GM23338 (cell line): Measurements from ENCODE around the gene SDHAF2.

Source experiments
- CREB1 ChIP-seq: fragments of 250-450 bp; sonication (Bioruptor Pico); IDR thresholded peaks from 2 replicates; pipeline ENCODE4 v1.5.0; 2020; ENCODE audit warnings: low read depth, mild to moderate bottlenecking, moderate library complexity
- EZH2 ChIP-seq: fragments of 200-600 bp; sonication (generic); IDR thresholded peaks from one replicate; pipeline ENCODE4 v1.8.0; 2017; ENCODE audit warnings: antibody characterized with exemption, mild to moderate bottlenecking, low read depth; ENCODE audit not compliant: unreplicated experiment
- EZH2phosphoT487 ChIP-seq: fragments of 200-600 bp; sonication (generic); IDR thresholded peaks from one replicate; pipeline ENCODE4 v1.8.1; 2018; ENCODE audit warnings: antibody characterized with exemption; ENCODE audit not compliant: unreplicated experiment
- JUNB ChIP-seq: IDR thresholded peaks from one replicate; pipeline ENCODE4 v1.6.1; 2016; ENCODE audit warnings: antibody characterized with exemption; ENCODE audit not compliant: unreplicated experiment
- POLR2AphosphoS5 ChIP-seq: IDR thresholded peaks from 2 replicates; pipeline ENCODE4 v1.6.1; 2016; ENCODE audit warnings: antibody characterized with exemption, low read depth
- ZNF114 ChIP-seq: fragments of 250-450 bp; sonication (Bioruptor Pico); IDR thresholded peaks from 2 replicates; pipeline ENCODE4 v1.5.0; 2020; ENCODE audit warnings: mild to moderate bottlenecking, moderate library complexity
- TF ChIP-seq, protein P1 (sequence below), 2 experiments: fragments of 200-600 bp in 1 of 2; sonication (generic) in 1 of 2; conservative IDR thresholded peaks; 2 replicates each; pipeline versions ENCODE4 v1.5.1 to v1.6.1; 2016 to 2017; ENCODE audit warnings: antibody characterized with exemption in 2 of 2, low read depth in 2 of 2, mild to moderate bottlenecking in 2 of 2, moderate library complexity in 1 of 2
- TF ChIP-seq, protein P2 (sequence below): IDR thresholded peaks from 2 replicates; pipeline ENCODE4 v1.6.1; 2016; ENCODE audit warnings: antibody characterized with exemption
- TF ChIP-seq, protein P3 (sequence below): IDR thresholded peaks from one replicate; pipeline ENCODE4 v1.6.1; 2018; ENCODE audit warnings: antibody characterized with exemption; ENCODE audit not compliant: unreplicated experiment

DNA sequence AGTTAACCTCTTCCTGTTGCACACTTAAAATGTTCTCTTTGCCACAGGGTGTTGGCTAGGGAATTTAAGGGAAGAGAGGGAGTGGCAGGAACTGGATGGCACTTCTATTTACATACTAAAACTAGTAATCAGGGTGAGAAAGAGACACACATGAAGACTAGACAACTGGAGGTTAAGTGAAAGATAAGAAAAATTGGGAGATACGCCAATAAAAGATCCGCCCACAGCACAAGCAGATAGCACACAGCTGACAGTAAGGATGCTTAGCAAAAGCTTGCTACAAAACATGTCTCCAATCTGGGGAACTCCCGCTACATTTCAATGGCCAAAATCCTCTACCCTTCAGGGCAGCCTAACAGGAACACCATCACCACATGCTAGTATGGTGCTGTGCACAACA is 13.0 kb upstream of the SDHAF2 start:
- TF ChIP-seq, protein P1, sequence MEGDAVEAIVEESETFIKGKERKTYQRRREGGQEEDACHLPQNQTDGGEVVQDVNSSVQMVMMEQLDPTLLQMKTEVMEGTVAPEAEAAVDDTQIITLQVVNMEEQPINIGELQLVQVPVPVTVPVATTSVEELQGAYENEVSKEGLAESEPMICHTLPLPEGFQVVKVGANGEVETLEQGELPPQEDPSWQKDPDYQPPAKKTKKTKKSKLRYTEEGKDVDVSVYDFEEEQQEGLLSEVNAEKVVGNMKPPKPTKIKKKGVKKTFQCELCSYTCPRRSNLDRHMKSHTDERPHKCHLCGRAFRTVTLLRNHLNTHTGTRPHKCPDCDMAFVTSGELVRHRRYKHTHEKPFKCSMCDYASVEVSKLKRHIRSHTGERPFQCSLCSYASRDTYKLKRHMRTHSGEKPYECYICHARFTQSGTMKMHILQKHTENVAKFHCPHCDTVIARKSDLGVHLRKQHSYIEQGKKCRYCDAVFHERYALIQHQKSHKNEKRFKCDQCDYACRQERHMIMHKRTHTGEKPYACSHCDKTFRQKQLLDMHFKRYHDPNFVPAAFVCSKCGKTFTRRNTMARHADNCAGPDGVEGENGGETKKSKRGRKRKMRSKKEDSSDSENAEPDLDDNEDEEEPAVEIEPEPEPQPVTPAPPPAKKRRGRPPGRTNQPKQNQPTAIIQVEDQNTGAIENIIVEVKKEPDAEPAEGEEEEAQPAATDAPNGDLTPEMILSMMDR (conservative IDR thresholded peaks at IDR 0.05; ENCODE audit: low read depth in 2 of 2), result no peak
- TF ChIP-seq EZH2phosphoT487, result no peak
- TF ChIP-seq, protein P2, sequence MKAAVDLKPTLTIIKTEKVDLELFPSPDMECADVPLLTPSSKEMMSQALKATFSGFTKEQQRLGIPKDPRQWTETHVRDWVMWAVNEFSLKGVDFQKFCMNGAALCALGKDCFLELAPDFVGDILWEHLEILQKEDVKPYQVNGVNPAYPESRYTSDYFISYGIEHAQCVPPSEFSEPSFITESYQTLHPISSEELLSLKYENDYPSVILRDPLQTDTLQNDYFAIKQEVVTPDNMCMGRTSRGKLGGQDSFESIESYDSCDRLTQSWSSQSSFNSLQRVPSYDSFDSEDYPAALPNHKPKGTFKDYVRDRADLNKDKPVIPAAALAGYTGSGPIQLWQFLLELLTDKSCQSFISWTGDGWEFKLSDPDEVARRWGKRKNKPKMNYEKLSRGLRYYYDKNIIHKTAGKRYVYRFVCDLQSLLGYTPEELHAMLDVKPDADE, result no peak
- TF ChIP-seq EZH2, result no peak
- no peak for TF ChIP-seq POLR2AphosphoS5
- TF ChIP-seq, protein P3, sequence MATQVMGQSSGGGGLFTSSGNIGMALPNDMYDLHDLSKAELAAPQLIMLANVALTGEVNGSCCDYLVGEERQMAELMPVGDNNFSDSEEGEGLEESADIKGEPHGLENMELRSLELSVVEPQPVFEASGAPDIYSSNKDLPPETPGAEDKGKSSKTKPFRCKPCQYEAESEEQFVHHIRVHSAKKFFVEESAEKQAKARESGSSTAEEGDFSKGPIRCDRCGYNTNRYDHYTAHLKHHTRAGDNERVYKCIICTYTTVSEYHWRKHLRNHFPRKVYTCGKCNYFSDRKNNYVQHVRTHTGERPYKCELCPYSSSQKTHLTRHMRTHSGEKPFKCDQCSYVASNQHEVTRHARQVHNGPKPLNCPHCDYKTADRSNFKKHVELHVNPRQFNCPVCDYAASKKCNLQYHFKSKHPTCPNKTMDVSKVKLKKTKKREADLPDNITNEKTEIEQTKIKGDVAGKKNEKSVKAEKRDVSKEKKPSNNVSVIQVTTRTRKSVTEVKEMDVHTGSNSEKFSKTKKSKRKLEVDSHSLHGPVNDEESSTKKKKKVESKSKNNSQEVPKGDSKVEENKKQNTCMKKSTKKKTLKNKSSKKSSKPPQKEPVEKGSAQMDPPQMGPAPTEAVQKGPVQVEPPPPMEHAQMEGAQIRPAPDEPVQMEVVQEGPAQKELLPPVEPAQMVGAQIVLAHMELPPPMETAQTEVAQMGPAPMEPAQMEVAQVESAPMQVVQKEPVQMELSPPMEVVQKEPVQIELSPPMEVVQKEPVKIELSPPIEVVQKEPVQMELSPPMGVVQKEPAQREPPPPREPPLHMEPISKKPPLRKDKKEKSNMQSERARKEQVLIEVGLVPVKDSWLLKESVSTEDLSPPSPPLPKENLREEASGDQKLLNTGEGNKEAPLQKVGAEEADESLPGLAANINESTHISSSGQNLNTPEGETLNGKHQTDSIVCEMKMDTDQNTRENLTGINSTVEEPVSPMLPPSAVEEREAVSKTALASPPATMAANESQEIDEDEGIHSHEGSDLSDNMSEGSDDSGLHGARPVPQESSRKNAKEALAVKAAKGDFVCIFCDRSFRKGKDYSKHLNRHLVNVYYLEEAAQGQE, result no peak
- TF ChIP-seq CREB1 (CRISPR knock-in tag), result no peak
- no peak for TF ChIP-seq ZNF114 (CRISPR knock-in tag)
- no peak for TF ChIP-seq JUNB
